ENCODE results near the gene MANSC1. TPM values are rescaled to one million over a fixed set of nuclear protein-coding genes. Genes with fewer than 3 reads are reported as not detected.

Gene MANSC1
- total RNA-seq, 4 donors from 2014 or later: 9.0 to 39.2 (median 17.2) TPM

DNA sequence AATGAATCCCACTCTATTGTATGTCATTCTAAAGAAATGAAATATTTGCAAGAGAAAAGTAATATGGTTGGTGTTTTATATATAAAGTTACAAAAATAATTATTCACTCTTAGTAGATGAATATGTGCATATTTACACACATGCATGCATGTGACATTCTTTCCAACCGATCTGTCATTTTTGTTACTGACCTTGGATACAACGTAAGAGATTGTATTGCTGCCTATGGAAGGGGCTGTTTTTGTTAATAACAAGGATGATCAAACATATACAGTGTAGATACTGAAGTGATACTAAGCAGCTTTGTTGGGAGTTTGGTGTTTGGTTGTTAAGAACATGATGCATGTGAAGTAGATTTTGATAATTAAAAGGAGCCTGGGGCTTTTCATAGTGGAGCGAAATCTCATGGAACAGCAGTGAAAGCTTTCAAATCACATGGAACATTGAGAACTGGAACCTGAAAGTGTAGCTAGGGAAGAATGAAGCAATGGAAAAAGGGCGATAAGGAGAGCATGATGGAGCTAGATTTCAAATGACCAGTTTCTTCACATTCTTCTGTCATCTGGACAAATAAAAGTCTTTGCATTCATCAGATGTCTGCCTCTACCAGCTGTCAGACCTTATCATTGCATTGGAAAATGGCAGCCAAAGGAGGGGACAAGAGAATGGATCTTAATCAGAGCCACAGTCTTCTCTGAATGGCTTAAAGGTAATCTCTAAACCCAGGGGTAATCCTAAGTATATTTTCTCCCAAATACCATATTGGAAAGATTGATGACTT, 16.8 kb upstream of the MANSC1 start:
- 87 to 93% methylated on average over 4 of the region's 4 CpGs for WGBS, 2 donors
- intact Hi-C loops (cut with DNase I; ENCODE audit: low total_unique reads): no loop called here

DNA sequence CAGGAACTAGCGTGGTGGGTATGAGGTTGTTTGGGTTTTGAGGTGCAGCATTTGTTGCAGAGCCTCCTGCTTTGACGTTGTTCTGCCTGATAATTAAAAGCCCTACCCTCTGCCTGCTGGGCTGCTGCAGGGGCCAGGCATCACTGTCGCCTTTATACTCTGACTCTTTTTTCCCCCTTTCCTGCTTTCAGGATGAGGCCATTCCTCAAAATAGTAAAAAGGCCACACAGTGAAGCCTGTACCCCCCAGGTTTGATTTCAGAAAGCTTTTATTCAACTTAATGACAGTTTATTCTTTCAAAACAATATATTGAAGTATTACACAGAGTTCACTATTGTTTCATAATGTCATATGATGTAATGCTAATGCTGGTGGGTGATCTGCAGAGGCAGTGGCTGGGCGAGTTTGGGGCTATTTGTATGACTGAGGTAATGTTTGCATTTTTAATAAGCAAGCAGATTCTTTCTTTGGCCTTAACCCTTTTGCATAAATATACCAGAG, 15.9 kb upstream of the MANSC1 start:
- no peak for TF ChIP-seq POLR2A (IDR thresholded peaks at IDR 0.05)
- TF ChIP-seq CTCF (IDR thresholded peaks at IDR 0.05): no peak
- no peak for DNase-seq (ENCODE audit: low spot score in 2 of 2)
- 47 to 56% methylated on average over 4 of the region's 4 CpGs for WGBS, 2 donors
- intact Hi-C loops (cut with DNase I; ENCODE audit: low total_unique reads): no loop called here
- no peak overlapping the region for H3K4me3 ChIP-seq (ENCODE audit: low read depth, poor library complexity, severe bottlenecking)

More for the DNA sequence above, 16.8 kb upstream of the MANSC1 start:
- no peak for DNase-seq (ENCODE audit: low spot score in 2 of 2)
- no peak for TF ChIP-seq CTCF (IDR thresholded peaks at IDR 0.05)
- no peak for TF ChIP-seq POLR2A (IDR thresholded peaks at IDR 0.05)
- H3K4me3 ChIP-seq (ENCODE audit: low read depth, poor library complexity, severe bottlenecking): no peak overlapping the region

DNA sequence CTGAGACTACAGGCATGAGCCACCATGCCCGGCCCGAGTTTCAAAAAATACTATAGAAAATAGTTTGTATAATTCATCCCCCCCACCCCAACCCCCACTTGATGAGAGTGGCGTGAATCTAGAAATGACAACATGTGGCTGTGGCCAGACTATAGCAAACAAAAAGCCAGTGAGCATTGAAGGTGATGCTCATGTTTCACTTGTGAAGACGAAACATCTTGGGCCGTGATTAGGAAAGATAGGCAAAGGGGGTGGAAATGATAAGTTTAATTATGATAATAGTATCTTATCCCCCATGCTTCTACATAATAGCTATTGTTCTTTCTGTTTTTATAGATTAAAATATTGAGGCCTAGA, 15.4 kb upstream of the MANSC1 start:
- intact Hi-C loops (cut with DNase I; ENCODE audit: low total_unique reads): no loop called here
- no peak for DNase-seq (ENCODE audit: low spot score in 2 of 2)
- H3K4me3 ChIP-seq (ENCODE audit: low read depth, poor library complexity, severe bottlenecking): no peak overlapping the region
- 95 to 97% methylated on average over 5 of the region's 5 CpGs for WGBS, 2 donors
- no peak for TF ChIP-seq POLR2A (IDR thresholded peaks at IDR 0.05)
- no peak for TF ChIP-seq CTCF (IDR thresholded peaks at IDR 0.05)

DNA sequence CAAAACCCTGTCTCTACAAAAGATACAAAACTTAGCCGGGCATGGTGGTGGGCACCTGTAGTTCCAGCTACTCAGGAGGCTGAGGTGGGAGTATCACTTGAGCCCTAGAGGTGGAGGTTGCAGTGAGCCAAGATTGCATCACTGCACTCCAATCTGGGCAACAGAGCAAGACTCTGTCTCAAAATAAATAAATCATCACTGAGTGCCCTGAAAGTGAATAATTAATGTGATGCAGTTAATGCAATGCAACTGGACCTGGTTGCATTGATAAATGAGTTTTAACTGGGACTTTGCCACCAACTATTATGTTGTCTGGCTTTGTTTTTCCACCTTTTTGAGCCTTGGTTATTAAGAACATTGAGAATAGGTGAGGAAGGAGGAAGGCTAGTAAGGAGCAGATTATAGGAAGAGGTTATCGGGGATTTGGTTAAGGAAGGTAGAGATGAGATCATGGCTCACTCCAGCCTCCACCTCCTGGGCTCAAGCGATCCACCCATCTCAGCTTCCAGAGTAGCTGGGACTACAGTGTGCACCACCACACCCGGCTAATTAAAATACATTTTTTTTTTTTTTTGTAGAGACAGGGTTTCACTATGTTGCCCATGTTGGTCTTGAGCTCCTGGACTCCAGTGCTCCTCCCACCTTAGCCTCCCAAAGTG, 14.9 kb upstream of the MANSC1 start:
- TF ChIP-seq CTCF (IDR thresholded peaks at IDR 0.05) (no peak), POLR2A (IDR thresholded peaks at IDR 0.05) (no peak)
- WGBS, 2 donors: 89 to 90% methylated on average over 4 of the region's 4 CpGs
- H3K4me3 ChIP-seq (ENCODE audit: low read depth, poor library complexity, severe bottlenecking): no peak overlapping the region
- intact Hi-C loops (cut with DNase I; ENCODE audit: low total_unique reads): no loop called here
- no peak for DNase-seq (ENCODE audit: low spot score in 2 of 2)

DNA sequence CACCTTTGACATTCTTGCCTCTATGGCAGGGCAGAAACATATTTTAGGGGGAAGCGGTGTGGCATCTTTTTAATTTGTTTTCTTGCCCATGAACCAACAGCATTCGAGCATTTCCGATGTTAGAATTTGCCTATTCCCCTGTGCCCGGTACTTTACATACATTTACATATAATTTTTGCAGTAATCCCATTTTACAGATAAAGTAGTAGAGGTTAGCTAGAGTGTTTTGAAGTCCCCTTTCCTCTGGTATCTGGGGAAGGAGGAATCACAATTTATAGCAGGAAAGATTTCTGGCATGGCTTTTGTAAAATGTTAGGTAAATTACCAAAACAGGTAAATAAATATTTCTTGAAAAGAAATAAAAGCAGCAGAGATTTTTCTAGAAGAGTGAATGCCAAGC, 8.5 kb upstream of the MANSC1 start:
- WGBS, 2 donors: 83 to 88% methylated on average over 4 of the region's 4 CpGs
- DNase-seq (ENCODE audit: low spot score in 2 of 2): no peak
- intact Hi-C loops (cut with DNase I; ENCODE audit: low total_unique reads): no loop called here
- no peak overlapping the region for H3K4me3 ChIP-seq (ENCODE audit: low read depth, poor library complexity, severe bottlenecking)
- no peak for TF ChIP-seq CTCF (IDR thresholded peaks at IDR 0.05)
